Stimulated activated CD8-positive, alpha-beta memory T cell treated with anti-CD3 and anti-CD28 coated beads, Interleukin-15, amount 100 ng/mL, for 4 hours (primary cell): Measurements from ENCODE around the gene CKAP5.

Source experiments
- DNase-seq, 2 donors: peaks; one replicate each; pipeline ENCODE4 v3.0.0-alpha.2; 2020; ENCODE audit warnings: low read depth in 2 of 2

CKAP5 gene

GRCh38 chr11:46698597-46698996 lies 147.5 kb downstream of the CKAP5 start:
- no peak for DNase-seq

GRCh38 chr11:46697723-46698122 lies 148.4 kb downstream of the CKAP5 start:
- DNase-seq, result no peak

GRCh38 chr11:46697303-46697702 lies 148.8 kb downstream of the CKAP5 start:
- DNase-seq, result no peak

- DNase-seq, result no peak
Measured at GRCh38 chr11:46696212-46696558, 149.9 kb downstream of the CKAP5 start.

- DNase-seq, result no peak
Measured at GRCh38 chr11:46695345-46696211, 150.5 kb downstream of the CKAP5 start.

- DNase-seq, result no peak
Measured at GRCh38 chr11:46694607-46695006, 151.5 kb downstream of the CKAP5 start.

GRCh38 chr11:46694072-46694471 lies 152.0 kb downstream of the CKAP5 start:
- no peak for DNase-seq

GRCh38 chr11:46693597-46694012 lies 152.5 kb downstream of the CKAP5 start:
- no peak for DNase-seq
